Measurements from ENCODE around the gene ATP13A2.
"Not testable (repeated sequence)": the region's sequence is repeated elsewhere in the genome, so short reads cannot be mapped to it uniquely, and the experiment has no call there.

The ATP13A2 gene

GRCh38 chr1:16954579-16954978 lies 57.1 kb downstream of the ATP13A2 start:
- no peak for DNase-seq (ENCODE audit: low read depth)
- H3K4me3 ChIP-seq (ENCODE audit: low read depth, low read length): no peak overlapping the region
- TF ChIP-seq CTCF (IDR thresholded peaks at IDR 0.05; ENCODE audit: low read depth, low read length, missing control alignments): no peak

- DNase-seq (ENCODE audit: low read depth); H3K4me3 ChIP-seq (ENCODE audit: low read depth, low read length): not testable (repeated sequence)
Measured at GRCh38 chr1:16952376-16952775, 59.4 kb downstream of the ATP13A2 start.

GRCh38 chr1:16949026-16949425 lies 62.7 kb downstream of the ATP13A2 start:
- DNase-seq (ENCODE audit: low read depth); H3K4me3 ChIP-seq (ENCODE audit: low read depth, low read length): not testable (repeated sequence)

GRCh38 chr1:16948282-16948891 lies 63.3 kb downstream of the ATP13A2 start:
- not testable (repeated sequence) for DNase-seq (ENCODE audit: low read depth); H3K4me3 ChIP-seq (ENCODE audit: low read depth, low read length)

GRCh38 chr1:16946646-16947045 lies 65.1 kb downstream of the ATP13A2 start:
- H3K4me3 ChIP-seq (ENCODE audit: low read depth, low read length): no peak overlapping the region
- DNase-seq (ENCODE audit: low read depth): no peak
- no peak for TF ChIP-seq CTCF (IDR thresholded peaks at IDR 0.05; ENCODE audit: low read depth, low read length, missing control alignments)

- H3K4me3 ChIP-seq (ENCODE audit: low read depth, low read length); DNase-seq (ENCODE audit: low read depth): not testable (repeated sequence)
Measured at GRCh38 chr1:16946185-16946584, 65.5 kb downstream of the ATP13A2 start.

GRCh38 chr1:16945512-16945911 lies 66.2 kb downstream of the ATP13A2 start:
- not testable (repeated sequence) for H3K4me3 ChIP-seq (ENCODE audit: low read depth, low read length); DNase-seq (ENCODE audit: low read depth)

- no peak for DNase-seq (ENCODE audit: low read depth)
- no peak overlapping the region for H3K4me3 ChIP-seq (ENCODE audit: low read depth, low read length)
- no peak for TF ChIP-seq CTCF (IDR thresholded peaks at IDR 0.05; ENCODE audit: low read depth, low read length, missing control alignments)
Measured at GRCh38 chr1:16944038-16944437, 67.7 kb downstream of the ATP13A2 start.

- not testable (repeated sequence) for H3K4me3 ChIP-seq (ENCODE audit: low read depth, low read length); DNase-seq (ENCODE audit: low read depth)
Measured at GRCh38 chr1:16939386-16940180, 72.1 kb downstream of the ATP13A2 start.

- TF ChIP-seq CTCF (IDR thresholded peaks at IDR 0.05; ENCODE audit: low read depth, low read length, missing control alignments): no peak
- H3K4me3 ChIP-seq (ENCODE audit: low read depth, low read length): no peak overlapping the region
Measured at GRCh38 chr1:16938351-16939321, 73.1 kb downstream of the ATP13A2 start.

GRCh38 chr1:16936580-16936979 lies 75.1 kb downstream of the ATP13A2 start:
- not testable (repeated sequence) for H3K4me3 ChIP-seq (ENCODE audit: low read depth, low read length)

More at GRCh38 chr1:16938351-16939321, 73.1 kb downstream of the ATP13A2 start:
- no peak for DNase-seq (ENCODE audit: low read depth)

More at GRCh38 chr1:16936580-16936979, 75.1 kb downstream of the ATP13A2 start:
- DNase-seq (ENCODE audit: low read depth): not testable (repeated sequence)

Measured in GM12864 (cell line).